ENCODE results near the gene GIPC3.

GIPC3 gene, protein sequence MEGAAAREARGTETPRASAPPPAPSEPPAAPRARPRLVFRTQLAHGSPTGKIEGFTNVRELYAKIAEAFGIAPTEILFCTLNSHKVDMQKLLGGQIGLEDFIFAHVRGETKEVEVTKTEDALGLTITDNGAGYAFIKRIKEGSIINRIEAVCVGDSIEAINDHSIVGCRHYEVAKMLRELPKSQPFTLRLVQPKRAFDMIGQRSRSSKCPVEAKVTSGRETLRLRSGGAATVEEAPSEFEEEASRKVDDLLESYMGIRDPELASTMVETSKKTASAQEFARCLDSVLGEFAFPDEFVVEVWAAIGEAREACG

DNA sequence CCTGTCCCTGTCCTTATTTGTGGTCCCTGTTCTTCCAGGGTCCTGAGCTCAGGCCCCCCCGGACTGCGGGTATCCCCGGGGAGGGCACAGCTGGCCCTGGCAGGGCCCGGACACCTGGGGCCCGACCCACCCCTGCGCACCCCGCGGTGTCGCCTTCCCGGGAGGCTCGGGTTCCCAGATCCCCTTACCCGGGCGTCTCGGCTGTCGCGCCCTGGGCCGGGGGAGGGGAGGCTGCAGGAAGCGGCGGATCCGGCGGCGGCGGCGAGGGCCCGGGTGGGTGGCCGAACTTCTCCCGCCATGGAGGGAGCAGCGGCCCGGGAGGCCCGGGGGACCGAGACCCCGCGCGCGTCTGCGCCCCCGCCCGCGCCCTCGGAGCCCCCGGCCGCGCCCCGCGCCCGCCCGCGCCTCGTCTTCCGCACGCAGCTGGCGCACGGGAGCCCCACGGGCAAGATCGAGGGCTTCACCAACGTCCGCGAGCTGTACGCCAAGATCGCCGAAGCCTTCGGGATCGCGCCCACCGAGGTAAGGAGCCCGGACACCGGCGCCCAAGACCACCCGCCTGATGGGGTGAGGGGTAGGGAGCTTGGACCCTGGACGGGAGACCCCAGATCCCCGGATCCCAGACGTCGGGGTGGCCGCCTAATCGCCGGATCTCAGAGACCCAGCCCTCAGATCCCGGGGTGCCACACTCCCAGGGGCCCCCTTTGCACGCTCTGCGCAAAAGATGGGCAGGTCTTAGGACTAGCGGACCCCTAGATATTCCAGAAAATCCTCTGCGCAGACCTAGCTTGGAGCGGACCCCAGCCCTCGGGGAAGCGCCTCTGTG lies at the start of gene GIPC3:
GIPC3 (plus strand) TSS at position 178 of the 826 bp plus-strand sequence; CDS start at position 298, 120 bp downstream.
- DNase-seq = no peak

DNA sequence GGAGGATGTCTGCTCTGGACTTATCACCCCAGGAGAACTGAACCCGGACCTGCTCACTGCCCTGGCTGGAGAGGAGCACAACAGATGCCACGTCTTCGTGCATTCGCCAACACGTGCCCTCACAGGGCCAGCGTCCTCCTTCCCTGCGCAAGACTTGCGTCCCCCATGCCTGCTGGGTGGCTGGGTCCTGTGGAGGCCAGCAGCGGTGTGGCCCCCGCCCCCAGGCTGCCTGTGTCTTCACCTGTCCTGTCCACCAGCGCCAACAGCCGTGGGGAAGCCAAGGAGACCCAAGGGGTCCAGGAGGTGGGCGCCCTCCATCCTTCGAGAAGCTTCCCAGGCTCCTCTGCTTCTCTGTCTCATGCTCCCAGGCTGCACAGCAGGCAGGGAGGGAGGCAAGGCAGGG lies 49.7 kb upstream of the GIPC3 start:
- no peak for DNase-seq

DNA sequence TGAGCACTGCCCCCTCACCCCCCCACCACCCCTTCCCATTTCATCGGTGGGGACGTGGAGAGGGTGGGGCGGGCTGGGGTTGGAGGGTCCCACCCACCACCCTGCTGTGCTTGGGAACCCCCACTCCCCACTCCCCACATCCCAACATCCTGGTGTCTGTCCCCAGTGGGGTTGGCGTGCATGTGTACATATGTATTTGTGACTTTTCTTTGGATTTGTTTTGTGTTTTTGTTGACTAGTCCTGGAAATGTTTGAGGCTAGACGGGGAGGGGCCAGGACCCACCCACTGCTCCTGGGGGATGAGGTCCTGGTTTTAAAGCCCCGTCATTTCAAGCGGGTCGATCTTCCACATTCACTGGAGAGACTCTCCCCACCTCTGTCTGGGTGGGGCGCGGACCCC lies 49.3 kb upstream of the GIPC3 start:
- DNase-seq = no peak

DNA sequence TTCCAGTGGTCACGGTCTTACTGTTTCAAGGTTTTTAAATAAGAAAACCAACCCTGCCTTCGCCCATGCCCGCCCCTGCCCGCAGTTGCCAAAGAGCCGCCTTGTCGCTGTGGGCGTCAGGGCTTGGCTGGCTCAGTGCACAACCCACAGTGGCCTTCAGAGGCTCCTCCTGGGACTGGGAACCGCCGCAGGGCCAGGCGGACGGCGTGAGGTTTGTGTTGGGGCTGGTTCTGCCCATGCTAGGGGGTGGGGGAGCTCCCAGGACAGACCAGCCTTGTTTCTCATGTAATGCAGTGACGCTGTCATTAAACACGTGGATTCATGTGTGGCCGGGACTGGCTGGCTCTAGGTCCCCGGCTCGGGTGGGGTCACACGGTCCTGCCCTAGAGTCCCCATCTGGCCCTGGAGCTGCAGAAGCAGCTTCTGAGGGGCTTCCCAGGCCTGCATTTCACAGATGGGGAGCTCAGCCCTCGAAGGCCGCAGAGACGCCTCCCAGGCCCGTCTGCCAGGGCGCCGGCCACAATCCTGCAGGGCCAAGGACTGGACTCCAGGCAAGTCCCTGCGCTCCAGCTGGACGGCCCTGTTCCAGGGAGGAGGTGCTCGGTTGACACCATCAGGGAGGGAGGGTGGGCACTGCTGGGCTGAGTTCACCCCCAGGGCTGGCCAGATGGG lies 48.7 kb upstream of the GIPC3 start:
- DNase-seq = no peak

DNA sequence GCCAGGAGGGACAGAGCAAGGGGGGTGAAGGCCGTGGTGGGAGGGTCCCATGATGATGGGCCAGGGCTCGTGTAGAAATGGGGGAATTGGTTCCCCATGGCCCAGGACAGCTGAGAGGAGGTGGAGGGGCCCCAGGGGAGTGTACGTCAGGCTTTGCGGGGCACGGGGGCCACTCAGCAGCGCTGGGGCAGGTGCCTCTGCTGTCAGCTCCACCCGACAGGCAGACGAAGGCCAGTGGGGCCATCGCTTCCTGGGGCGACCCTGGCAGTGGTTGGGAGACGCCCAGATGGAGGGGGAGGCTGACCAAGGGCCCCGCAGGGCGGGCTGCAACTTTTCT lies 48.2 kb upstream of the GIPC3 start:
- no peak for DNase-seq

DNA sequence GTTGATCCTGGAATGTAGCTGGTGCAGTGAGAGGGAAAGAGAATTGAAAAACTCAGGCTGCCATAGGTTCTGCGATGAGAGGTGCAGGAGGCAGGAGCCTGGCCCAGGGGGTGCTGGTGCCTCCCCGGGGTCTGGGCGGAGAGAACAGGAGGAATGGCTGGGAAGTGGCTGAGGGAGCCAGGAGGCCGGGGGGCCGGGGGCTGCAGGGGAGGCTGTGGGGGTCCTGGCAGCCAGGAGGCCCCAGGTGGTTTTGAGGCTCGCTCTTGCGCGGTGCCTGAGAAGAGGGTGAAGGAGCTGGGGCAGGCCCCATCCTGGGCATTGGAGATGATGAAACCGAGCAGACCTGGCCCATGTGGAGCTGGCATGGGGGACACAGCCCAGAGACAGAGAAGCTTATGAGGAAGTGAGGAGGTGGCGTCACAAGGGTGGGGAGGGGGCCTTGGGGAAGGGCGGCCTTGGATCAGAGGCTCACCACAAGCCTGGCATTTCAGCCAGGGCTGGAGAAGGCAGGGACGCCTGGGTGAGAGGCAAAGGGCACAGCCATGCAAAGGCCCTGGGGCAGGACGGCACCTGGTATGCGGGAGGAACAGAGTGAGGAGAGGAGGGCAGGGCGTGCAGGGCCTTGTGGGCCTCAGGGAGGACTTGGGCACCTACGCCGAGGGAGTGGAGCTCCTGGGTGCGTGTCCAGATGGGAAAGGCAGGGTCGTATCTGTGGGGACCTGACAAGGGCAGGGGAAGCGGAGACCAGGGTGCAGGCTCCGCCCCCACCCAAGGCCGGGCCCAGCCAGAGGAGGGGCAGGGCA lies 47.6 kb upstream of the GIPC3 start:
- no peak for DNase-seq

DNA sequence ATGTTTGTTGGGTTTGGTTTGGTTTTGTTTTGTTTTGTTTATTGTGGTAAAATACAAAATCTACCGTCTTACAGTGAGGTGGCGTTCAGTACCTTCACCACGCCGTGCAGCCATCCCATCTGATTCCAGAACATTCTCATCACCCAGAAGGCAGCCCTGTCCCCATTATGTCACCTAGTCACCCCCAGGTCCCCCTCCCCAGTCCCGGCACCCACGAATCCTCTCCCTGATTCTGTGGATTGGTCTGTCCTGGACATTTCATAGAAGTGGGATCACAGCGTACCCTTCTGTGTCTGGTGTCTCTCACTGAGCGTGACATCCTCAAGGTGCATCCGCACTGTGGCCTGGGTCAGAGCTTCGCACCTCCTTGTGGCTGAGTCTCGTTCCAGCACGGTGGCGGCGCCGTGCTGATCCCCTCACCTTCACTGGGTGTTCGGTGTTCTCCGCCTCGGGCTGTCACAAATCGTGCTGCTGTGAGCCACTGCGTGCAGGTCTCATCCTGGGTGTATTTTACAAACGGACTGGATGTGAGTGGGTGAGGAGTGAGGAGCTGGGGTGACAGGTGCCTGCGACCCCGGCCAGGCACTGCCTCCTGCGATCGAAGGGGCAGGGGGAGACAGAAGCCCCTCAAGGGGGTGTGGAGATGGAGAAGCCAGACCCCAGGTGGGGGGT lies 46.9 kb upstream of the GIPC3 start:
- DNase-seq = no peak

DNA sequence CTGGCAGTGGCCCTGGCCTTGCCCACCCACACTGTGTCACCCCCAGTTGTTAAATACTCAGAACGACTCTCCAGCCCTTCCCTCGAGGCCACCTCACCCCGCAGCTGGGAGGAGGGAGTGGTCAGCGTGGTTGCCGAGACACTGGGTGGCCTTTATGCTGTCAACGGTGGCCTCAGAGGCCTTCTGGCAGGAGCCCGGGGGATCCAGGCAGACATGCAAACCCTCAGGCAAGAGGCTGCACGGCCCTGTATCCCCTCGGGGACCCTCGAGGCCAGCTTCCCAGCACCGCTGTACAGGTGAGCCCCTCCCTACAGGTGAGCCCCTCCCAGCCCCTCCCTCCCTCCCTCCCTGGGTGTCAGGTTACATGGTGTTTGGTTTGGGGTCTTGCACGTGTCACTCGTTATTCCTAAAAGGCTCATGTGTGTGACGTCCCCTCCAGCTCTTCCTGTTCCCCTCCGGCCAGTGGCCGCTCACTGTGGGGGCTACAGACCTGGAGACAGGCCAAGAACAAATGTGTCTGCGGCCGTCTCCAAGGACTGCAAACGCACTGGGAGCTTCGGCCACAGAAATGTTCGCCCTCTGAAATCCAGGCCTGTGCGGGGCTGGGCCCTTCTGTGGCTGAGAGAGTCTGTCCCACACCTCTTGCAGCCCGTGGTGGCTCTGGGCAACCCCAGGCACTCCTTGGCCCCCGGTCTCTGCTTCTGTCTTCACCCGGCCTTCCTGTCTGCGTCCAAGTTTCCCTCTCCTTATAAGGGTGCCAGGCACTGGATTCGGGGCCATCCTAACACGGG lies 46.1 kb upstream of the GIPC3 start, which contains the start of gene TEKTIP1:
TEKTIP1 (plus strand) TSS at position 210 of the 791 bp plus-strand sequence; CDS start at position 214, 4 bp downstream.
- no peak for DNase-seq

DNA sequence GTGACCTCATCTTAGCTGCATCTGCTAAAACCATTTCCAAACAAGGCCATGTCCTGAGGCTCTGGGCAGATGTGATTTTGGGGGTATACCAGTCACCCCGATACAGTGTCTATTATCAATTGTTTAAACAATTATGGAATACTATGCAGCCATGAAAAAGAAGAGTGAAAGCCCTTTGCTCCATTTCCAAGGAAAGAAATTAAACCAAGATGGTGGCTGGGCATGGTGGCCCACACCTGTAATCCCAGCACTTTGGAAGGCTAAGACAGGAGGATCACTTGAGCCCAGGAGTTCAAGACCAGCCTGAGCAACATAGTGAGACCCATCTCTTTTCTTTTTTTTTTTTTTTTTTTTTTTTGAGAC lies 45.5 kb upstream of the GIPC3 start:
- DNase-seq = no peak

DNA sequence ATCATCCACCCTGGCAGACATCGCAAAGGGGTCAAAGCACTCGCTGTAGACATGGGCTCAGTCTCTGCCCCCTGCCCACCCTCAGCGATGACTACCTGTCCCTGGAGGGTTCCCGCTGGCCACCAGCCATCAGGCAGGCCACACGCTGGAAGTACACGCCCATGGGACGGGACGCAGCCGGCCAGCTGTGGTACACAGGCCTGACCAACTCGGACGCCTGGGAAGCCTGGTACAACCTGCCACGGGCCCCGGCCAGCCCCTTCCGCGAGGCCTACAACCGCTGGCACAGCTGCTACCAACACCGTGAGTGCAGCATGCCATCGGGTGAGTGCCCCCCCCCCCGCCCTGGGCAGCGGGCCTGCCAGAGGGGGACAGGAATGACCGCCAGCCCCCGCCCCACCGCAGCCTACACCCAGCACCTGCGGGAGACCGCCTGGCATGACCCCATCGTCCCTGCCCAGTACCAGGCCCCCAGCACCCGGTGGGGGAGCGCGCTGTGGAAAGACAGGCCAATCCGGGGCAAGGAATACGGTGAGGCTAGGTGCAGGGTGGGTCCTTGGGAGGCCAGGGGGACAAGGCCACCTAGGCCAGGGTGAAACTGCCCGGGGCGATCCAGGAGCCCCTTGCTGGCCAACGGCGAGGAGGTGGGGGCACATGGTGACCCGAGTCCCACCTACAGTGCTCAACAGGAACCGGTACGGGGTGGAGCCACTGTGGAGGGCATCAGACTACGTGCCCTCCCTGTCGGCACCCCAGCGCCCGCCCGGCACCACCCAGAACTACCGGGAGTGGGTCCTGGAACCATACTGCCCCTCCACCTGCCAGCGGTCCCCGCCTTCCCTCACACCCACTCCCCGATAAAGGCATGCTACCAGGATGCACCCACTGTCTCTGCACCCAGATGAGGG lies 41.9 kb upstream of the GIPC3 start:
- no peak for DNase-seq

DNA sequence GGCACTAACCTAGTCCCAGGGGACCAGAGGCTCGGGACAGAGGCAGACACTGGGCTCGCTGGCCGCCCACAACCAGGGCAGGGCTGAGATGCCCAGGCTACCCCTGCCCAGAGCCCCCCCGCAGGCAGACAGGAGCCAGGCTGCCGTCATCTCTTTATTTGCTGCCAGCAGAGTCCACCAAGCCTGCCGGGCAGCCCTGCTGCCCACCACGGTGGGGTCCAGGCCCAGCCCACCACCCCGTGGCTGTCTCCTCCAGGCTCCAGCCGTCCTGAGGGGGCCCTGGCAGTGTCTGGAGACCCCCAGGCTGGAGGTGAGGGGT lies 41.3 kb upstream of the GIPC3 start:
- DNase-seq = no peak

DNA sequence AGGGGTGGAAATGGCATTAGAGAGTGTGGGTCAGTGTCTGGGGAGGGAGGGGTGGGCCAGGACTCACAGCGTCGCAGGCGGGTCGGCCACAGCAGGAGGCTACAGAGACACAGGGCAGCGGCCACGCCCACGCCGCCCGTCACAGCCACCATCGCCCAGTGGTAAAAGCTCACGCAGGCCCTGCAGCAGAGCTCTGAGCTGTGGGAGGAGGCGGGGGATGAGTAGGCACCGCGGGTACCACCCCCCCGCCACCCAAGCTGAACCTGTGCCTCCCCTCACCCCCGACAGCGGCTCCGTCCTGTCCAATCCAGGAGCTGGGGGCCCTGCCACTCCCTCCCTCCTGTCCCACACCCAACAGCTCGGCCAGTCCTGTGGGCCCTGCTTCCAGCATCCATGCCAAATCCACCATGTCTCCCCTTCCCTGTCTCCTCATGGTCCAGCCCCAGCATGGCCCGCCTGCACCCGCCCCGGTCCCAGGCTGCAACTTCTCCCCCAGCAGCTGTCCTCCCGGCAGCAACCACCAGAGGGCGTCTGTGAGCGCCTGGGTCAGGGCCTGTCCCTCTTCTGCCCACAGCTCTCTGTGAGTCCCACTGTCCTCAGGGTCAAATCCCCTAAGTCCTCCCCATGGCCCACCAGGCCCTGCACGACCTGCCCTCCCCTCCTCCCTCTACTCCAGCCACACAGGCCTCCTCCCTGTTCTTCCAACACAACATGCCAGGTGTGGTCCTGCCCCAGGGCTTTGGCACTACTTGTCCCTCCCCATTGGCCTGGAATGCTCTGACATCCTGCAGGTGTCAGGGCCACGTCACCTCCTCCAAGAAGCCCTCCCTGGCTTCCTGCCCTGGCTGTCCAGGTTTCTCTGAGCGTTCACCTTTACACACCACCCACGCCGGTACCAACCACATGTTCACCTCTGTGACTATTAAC lies 40.3 kb upstream of the GIPC3 start:
- DNase-seq = no peak

DNA sequence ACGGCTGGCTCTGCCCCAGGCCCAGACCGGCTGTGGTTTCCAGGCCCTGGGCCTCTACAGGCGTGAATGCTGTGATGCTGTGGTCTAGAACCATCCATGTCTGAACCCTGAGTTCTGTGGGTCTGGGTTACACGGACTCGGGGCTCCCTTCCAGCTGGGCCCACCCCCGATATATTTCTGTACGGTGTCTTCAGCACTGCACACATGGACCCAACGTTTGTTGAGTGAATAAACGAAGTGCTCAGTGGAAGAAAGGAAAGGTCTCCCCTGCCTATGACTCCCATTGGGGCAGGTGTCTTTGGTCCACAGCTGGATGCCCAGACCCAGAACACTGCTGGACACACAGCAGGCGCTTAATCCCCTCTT lies 39.6 kb upstream of the GIPC3 start:
- no peak for DNase-seq

DNA sequence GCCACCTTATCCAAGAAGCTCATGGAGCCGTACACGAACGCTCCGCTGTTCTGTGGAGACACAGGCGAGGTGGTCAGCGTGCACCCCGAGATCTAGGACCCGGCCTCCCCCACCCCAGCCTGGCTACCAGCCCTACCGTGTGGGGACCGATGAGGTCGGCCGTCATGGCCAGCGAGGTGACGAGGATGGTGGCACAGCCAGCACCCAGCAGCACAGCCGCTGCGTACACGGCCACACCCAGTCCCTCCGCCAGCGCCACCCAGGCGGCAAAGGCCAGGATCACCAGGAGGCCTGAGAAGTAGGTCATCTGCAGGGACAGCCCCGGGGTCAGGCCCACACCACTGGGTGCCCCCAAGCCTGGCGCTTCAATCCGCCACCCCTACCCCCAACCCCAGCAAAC lies 39.2 kb upstream of the GIPC3 start:
- DNase-seq = no peak

DNA sequence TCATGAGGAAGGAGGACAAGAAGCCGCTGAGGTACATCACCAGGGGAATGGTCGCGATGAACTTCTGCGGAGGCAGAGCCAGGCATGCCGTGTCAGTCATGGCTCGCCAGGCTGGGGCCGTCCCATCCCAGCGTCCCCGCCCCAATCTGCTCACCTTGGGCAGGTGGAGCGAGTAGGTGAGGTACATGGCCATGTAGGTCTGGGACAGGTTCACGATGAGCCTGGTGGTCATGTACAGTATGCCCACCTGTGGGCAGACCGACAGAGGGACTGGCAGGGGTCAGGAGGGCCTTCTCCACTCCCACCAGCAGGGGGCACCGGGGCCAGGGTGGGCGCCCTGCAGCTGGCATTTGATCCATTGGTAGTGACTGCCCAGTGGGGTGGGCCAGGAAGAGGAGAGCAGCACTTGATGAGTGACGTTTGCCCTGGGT lies 38.0 kb upstream of the GIPC3 start:
- DNase-seq = no peak

DNA sequence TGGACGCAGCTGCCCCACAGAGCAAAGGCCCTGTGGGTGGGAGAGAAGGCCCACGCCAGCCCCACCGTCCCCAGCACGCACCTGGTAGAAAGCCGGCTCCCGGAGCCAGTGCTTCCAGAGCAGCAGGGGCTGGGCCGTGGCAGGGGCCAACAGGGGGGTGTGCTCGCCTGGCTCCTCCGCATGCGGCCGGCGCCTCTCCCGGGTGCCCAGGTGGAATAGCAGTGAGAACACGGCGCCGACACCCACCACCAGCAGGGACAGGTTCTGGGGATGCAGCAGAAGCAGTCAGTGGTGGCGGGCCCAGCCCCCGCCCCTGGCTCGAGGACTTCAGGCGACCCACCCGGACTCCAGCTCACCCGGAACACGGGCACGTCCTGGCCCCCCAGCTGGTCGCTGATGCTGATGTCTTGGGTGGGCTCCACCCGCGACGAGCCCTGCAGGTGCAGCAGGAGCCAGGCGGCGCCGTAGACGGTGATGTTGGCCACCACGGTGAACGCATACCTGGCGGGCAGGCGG lies 37.5 kb upstream of the GIPC3 start:
- DNase-seq = no peak

DNA sequence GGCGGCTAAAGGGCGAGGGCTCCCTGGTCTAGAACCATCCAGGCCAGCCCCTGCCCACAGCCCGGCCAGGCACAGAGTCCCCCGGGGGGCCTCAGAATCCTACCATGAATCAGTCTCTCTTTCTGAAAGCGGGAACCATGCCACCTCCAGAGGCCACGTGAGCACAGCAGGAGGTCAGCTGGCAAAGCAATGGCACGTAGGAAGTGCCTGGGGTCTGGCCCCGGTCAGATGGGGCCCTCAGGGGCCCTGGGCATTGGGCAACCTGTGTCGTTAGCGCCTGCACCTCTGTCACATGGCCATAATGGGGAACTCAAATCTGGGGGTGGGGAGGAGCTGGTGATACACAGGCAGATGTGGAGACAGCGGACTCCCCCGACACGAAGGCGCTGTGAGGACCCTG lies 36.7 kb upstream of the GIPC3 start:
- no peak for DNase-seq

DNA sequence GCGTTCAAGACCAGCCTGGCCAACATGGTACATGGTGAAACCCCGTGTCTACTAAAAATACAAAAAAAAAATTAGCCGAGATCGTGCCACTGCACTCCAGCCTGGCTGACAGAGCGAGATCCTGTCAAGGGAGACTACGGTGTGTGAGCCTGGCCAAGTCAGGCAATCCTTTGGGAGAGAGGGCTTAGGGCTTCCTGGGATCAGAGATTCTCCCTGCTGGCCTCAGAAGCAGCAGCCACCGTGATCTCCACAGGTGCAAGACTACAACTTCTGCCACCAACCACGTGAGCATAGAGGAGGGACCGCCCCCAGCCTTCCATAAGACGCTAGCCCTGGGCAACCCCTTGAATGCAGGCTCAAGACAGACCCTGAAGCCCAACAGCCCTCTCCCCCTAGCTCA lies 35.5 kb upstream of the GIPC3 start:
- no peak for DNase-seq
